NCI-H774 (cell line): ENCODE measurements around the gene CD69.

Experiments used
- DNase-seq: peaks from one replicate; lab custom pipeline; 2025; lab: John Stamatoyannopoulos, UW

The CD69 gene

GRCh38 chr12:9781360-9781759 lies 20.7 kb upstream of the CD69 start:
- DNase-seq, result no peak

- DNase-seq, result no peak
Measured at GRCh38 chr12:9779209-9779608, 18.5 kb upstream of the CD69 start.

DNA sequence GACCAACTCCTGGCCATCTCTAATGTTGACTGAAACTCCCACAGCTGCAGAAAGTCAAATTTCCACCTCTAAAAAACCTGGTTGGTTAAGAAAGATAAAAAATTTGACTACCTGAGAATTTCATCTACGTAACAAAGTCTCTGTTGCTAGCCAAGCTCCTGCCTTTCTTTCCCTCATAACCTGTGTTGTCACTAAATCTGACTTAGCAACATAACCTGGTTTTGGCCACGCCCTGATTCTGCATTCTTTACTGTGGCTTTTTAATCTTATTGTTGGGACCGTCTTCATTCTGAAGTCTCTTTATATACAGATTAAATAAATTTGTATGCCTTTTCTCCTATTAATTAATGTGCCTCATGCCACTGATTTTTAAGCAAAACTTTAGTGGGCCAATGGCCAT lies 16.1 kb upstream of the CD69 start:
- no peak for DNase-seq

GRCh38 chr12:9773216-9773877 lies 12.6 kb upstream of the CD69 start:
- DNase-seq, result no peak

DNA sequence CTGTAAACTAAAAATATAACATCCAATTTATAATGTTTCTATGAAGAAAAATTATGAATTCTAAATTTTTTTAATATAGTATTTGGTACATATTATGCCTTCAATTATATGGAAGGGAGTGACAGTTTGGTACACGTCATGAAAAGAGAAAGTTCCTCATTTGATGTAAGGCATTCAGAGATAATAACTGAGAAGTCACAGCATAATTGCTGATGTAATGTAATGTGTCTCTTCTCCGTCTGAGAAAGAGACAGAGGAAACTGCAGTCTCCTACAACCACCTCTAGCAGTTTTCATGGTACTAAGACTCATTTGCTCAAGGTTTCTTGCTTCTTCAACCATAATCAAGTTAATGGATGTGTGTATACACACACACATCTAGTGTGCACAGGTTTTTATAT lies 2.3 kb upstream of the CD69 start:
- no peak for DNase-seq

DNA sequence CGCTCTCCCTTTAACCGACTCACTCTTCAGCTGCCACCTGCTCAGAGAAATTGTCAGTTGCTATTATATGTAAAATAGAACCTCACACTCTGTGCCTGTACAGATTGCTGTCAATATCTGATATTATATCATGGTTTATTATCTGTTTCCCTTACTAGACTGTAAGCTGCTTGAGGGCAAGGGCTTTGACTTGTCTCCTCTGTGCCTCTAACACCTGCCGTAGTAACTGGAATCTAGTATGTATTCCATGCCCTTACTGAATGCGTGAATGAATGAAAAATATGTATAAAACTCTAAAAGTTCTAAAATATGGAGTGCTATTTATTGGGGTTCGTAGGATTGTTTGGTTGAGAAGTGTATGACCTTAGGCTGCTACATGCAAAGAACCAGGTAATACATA lies 1.7 kb upstream of the CD69 start:
- no peak for DNase-seq

DNA sequence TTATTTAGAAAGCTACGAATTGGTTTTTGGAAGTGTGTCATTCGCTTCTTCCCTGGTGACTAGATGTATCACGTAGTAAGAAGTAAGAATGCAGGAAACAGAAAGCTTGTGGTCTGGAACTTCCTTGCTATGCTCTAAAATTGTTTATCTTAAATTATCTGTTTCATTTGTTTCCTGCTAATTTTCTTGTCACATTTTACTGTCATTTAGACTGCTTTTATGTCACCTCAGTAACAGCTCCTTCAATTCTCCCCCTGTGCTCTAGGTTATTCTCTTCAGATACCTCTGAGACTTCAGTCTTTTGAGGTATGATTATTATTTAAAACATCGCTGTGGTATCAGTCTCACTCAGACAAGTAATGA lies 699 bp upstream of the CD69 start:
- DNase-seq, result no peak

DNA sequence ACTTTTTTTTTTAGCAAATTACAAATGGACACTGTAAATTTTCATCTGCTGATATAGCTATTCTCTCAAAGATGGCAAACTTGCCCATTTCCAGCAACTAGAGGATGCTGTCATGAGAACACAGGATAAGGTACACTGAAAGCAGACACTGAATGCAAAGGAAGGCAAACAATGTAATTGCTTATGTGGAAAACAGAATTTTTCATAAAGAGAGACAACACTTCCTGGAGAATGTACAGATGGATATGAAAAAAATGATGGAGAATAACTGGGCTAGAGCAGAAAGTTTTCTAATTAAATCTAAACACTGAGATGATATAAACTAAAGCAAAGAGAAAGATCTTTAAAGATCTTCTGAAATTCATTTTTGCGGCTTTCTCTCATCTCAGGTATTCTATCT lies 581 bp downstream of the CD69 start:
- DNase-seq, result no peak

- DNase-seq, result no peak
Measured at GRCh38 chr12:9759694-9760093, 1.0 kb downstream of the CD69 start.

DNA sequence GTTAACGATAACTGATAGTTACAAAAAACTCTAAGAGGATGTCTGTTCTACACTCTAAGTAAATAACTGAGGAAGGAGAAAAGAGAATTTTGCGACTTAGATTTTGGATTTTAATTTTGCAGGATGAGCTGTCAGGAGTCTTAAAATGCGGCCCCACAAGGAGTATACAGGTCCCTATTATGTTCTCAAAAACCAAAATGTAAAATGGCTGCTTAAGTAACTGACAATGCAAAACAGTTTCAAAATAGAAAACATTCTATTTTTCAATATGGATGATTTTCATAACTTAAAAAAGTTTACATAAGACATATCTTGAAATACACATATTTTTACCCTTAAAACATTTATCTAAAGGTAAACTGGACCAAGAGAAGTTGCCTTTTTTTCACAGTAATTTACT lies 2.6 kb downstream of the CD69 start:
- DNase-seq, result no peak

GRCh38 chr12:9757433-9758025 lies 3.2 kb downstream of the CD69 start:
- DNase-seq, result no peak

DNA sequence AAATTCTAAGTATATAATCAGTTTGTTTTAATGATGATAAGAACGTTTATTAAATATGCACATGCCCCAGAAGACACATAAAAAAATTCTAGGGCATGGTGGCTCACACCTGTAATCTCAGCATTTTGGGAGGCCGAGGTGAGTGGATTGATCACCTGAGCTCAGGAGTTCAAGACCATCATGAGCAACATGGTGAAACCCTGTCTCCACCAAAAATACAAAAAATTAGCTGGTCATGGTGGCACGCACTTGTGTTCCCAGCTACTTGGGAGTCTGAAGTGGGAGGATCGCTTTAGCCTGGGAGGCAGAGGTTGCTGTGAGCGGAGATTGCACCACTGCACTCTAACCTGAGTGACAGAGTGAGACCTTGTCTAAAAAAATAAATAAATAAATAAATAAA lies 4.0 kb downstream of the CD69 start:
- no peak for DNase-seq

DNA sequence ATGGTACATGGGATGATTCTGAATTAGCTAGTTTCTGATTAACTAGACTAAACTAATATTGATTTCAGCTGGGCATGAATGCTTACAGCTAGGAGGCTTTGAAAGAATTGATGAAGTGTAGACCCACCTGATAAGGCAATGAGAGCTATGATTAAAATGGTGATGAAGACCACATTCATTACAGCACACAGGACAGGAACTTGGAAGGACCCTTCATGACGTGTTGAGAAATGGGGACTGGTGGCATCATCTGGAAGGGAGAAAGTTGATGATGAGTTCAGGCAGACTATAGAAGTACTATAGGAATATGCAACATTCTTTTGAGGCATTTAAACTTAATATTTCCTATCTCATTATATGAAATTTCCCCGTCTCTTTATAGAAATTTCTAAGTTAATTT lies 4.5 kb downstream of the CD69 start:
- DNase-seq, result no peak

GRCh38 chr12:9755567-9755966 lies 5.1 kb downstream of the CD69 start:
- no peak for DNase-seq

DNA sequence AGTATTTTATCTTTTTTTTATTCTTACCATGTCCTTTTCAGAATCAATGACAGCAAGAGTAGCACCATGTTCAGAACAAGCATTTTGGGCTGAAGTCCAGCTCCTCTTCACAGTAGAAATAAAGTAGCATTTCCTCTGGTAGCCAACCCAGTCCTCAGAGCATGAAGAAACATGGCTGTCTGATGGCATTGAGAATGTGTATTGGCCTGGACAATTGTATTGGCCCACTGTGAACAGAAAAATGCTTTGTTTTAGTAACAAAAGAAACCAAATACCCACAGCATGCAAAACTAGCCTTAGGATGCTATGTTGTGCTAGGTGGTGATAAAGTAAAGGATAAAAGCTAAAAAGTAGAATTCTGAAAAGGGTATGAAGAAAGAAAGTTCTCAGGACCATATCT lies 5.7 kb downstream of the CD69 start:
- DNase-seq, result no peak

- no peak for DNase-seq
Measured at GRCh38 chr12:9754099-9754927, 6.4 kb downstream of the CD69 start.

DNA sequence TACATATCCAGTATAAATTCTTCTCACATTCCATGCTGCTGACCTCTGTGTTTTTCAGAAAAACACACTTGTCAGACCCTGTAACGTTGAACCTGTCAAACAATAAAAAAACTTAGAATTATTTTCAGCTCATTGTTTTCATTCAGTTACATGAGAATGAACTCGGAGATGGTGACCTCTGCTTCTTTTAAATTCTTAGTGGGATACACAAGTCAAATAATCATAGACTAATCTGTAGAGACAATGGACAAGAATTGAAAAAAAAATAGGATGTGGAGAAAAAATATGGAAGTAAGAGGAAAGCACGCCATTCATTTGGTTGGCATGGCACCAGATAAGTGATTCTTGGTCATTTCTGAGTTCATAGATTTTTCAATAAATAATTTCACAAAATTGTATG lies 7.2 kb downstream of the CD69 start:
- DNase-seq, result no peak

- no peak for DNase-seq
Measured at GRCh38 chr12:9753073-9753472, 7.6 kb downstream of the CD69 start.

DNA sequence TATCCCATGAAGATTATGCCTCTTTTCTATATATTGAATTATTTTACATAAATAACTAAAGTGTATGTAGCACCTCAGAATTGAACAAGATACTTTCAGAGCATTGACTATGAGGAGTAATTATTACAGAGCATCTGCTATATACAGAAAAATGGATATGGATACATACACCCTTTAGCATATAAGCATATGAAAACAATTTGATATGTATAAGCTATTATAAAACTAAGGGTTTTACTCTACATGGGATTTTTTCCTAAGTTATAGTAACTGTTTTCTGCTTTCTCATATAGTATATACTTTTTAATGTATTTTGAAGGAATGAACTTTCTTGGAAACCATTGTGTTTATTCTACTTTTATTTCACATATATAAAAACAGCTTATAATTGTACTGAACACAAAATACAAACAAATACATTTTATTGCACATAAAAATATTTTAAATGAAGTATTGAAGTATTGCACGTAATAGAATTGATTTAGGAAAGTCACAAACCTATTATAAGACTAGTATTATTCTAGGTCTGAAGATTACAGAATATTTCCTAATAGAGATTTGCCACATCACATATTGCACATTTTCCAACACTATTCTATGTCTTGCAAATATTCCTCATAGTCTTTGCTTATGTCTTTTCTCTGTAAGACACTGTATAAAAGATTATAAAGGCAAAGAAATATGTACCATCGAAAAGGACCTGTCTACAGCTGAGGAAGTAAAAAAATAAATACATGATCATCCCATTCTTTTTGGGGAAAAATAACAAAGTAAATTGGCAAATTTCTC lies 8.4 kb downstream of the CD69 start:
- DNase-seq, result no peak

GRCh38 chr12:9751204-9752144 lies 9.2 kb downstream of the CD69 start:
- DNase-seq, result peak; percentile 10
